HG03095 (cell line): ENCODE measurements around the gene SIRT2.
"Not testable (repeated sequence)": the region's sequence is repeated elsewhere in the genome, so short reads cannot be mapped to it uniquely, and the experiment has no call there.

Experiments used
- ATAC-seq: cut with Tn5 transposase; IDR thresholded peaks from one replicate; pipeline ENCODE4 v1.9.1; 2021; ENCODE audit warnings: moderate library complexity; ENCODE audit not compliant: unreplicated experiment

The SIRT2 gene

DNA sequence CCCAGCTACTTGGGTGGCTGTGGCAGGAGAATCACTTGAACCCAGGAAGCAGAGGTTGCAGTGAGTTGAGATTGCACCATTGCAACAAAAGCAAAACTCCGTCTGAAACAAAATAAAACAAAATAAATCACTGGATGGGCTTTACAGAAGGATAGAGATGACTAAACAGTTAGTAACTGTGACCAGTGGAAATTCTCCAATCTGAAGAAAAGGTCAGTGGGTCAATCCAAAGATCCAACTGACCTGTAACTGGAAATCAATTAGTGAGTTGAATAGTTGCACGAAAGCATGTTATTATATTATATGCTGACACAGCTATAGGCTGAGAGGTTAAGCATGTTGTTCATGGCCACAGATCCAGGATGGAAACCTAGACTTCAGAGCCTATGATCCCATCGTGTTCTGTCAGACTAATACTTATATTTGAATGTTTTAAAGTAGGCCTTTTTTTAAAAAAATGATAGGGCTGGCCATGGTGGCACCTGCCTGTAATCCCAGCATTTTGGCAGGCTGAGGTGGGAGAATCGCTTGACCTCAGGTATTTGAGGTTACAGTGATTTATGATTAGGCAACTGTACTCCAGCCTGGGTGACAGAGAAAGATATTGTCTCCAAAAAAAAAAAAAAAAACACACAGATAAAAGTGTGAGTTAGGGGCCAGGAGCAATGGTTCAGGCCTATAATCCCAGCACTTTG, 69.2 kb downstream of the SIRT2 start:
- ATAC-seq: no peak

DNA sequence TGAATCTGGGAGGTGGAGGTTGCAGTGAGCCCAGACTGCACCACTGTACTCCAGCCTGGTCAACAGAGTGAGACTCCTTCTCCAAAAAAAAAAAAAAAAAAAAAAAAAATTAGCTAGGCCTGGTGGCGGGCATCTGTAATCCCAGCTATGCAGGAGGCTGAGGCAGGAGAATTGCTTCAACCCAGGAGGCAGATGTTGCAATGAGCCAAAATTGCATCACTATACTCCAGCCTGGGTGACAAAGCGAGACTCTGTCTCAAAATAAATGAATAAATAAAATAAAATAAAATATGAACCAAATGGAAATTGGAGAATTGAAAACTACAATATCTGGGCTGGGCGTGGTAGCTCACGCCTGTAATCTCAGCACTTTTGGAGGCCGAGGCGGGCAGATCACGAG, 70.2 kb downstream of the SIRT2 start:
- not testable (repeated sequence) for ATAC-seq
